SK-N-SH (cell line): ENCODE data around the gene TYW1B. TPM values are rescaled to one million over a fixed set of nuclear protein-coding genes. Genes with fewer than 3 reads are reported as not detected.
"Not testable (repeated sequence)": the region's sequence is repeated elsewhere in the genome, so short reads cannot be mapped to it uniquely, and the experiment has no call there.

ENCODE experiments used
- CTCF ChIA-PET: fragments of 300-600, 350-600 bp; formaldehyde crosslinking; extraction: SDS; loops from one replicate; lab custom pipeline; 2021; lab: Yijun Ruan, JAX
- POLR2A ChIA-PET: fragments of 350-600 bp; sonication (Branson Sonifier 250); formaldehyde crosslinking; extraction: SDS; loops from one replicate; lab custom pipeline; 2020; ENCODE audit warnings: antibody characterized with exemption, inconsistent platforms; lab: Yijun Ruan, JAX
- DNase-seq: peaks from one replicate; pipeline ENCODE4 v3.0.0; 2012
- H2AFZ ChIP-seq: fragments of 200-600 bp; sonication (generic); 2 replicates; pipeline ENCODE4 v1.8.1; 2016; ENCODE audit warnings: antibody characterized with exemption, mild to moderate bottlenecking, low read depth
- H3F3A ChIP-seq: fragments of 200-600 bp; sonication (generic); replicated peaks from 2 replicates; pipeline ENCODE3; 2016; ENCODE audit warnings: antibody characterized with exemption, mild to moderate bottlenecking; ENCODE audit not compliant: insufficient read depth
- H3K27ac ChIP-seq, 2 experiments: fragments of 200-500 bp in 1 of 2; fragments of 200-600 bp in 1 of 2; sonication (Bioruptor generic) in 1 of 2; sonication (generic), shearing (Covaris generic) in 1 of 2; 2 replicates each; pipeline versions ENCODE4 v1.5.1 to v1.6.1; 2014 to 2016; ENCODE audit warnings: low read depth in 2 of 2, inconsistent platforms in 1 of 2, low read length in 1 of 2, mild to moderate bottlenecking in 1 of 2, mixed read lengths in 1 of 2
- H3K27me3 ChIP-seq: fragments of 200-600 bp; sonication (generic), shearing (Covaris generic); 2 replicates; pipeline ENCODE4 v1.6.1; 2016; ENCODE audit warnings: mixed run types; ENCODE audit not compliant: insufficient read depth
- H3K36me3 ChIP-seq, 2 experiments: fragments of 200-500 bp in 1 of 2; fragments of 200-600 bp in 1 of 2; sonication (Bioruptor generic) in 1 of 2; sonication (generic) in 1 of 2; replicated peaks in 1 of 2; 2 replicates each; pipeline versions ENCODE3 to v1.5.1; 2014 to 2016; ENCODE audit warnings: low read length in 1 of 2, mild to moderate bottlenecking in 1 of 2; ENCODE audit not compliant: insufficient read depth in 2 of 2, control insufficient read depth in 1 of 2
- H3K4me1 ChIP-seq, 2 experiments: fragments of 200-500 bp in 1 of 2; fragments of 200-600 bp in 1 of 2; sonication (Bioruptor generic) in 1 of 2; sonication (generic), shearing (Covaris generic) in 1 of 2; 2 replicates each; pipeline versions ENCODE4 v1.5.1 to v1.6.1; 2014 to 2016; ENCODE audit warnings: low read depth in 1 of 2, low read length in 1 of 2, mixed run types in 1 of 2; ENCODE audit not compliant: insufficient read depth in 2 of 2, control insufficient read depth in 1 of 2
- H3K4me2 ChIP-seq: fragments of 200-600 bp; sonication (generic), shearing (Covaris generic); 2 replicates; pipeline ENCODE4 v1.6.1; 2017; ENCODE audit warnings: mixed run types
- H3K4me3 ChIP-seq, 2 experiments: fragments of 200-500 bp in 1 of 2; fragments of 200-600 bp in 1 of 2; sonication (Bioruptor generic) in 1 of 2; sonication (generic), shearing (Covaris generic) in 1 of 2; 2 replicates each; pipeline versions ENCODE4 v1.5.1 to v1.8.1; 2014 to 2016; ENCODE audit warnings: low read depth in 2 of 2, inconsistent platforms in 1 of 2, low read length in 1 of 2, mild to moderate bottlenecking in 1 of 2, mixed read lengths in 1 of 2, moderate library complexity in 1 of 2
- H3K79me2 ChIP-seq: fragments of 200-600 bp; sonication (generic); 2 replicates; pipeline ENCODE4 v1.8.1; 2017; ENCODE audit warnings: mild to moderate bottlenecking; ENCODE audit not compliant: insufficient read depth
- H3K9ac ChIP-seq: fragments of 200-600 bp; sonication (generic); 2 replicates; pipeline ENCODE4 v1.6.1; 2017; ENCODE audit warnings: mixed run types
- H3K9me2 ChIP-seq: fragments of 200-600 bp; sonication (generic); 2 replicates; pipeline ENCODE4 v1.6.1; 2017; ENCODE audit warnings: mixed run types
- H3K9me3 ChIP-seq: fragments of 200-600 bp; sonication (generic); 2 replicates; pipeline ENCODE4 v1.6.1; 2017; ENCODE audit warnings: mixed run types, mild to moderate bottlenecking, moderate library complexity
- H4K20me1 ChIP-seq: fragments of 200-600 bp; sonication (generic); 2 replicates; pipeline ENCODE4 v1.6.1; 2017; ENCODE audit warnings: mild to moderate bottlenecking, mixed run types; ENCODE audit not compliant: insufficient read depth
- WGBS: methylation state at CpG from one replicate; pipeline ENCODE4 v1.1.6; 2017; ENCODE audit warnings: low lambda C conversion rate; 5-methylcytosine and 5-hydroxymethylcytosine counted together
- polyA plus RNA-seq, 3 experiments: library from polyadenylated mRNA; depleted of rRNA; stranded (reverse); fragments of >200 nt; gene quantifications; 2 replicates each; pipeline ENCODE4 v1.2.3, GENCODE V29; 2012

Gene TYW1B
- polyA plus RNA-seq, 1 of the 3 experiments (the other 2 are of a cell fraction): 1.4 TPM

DNA sequence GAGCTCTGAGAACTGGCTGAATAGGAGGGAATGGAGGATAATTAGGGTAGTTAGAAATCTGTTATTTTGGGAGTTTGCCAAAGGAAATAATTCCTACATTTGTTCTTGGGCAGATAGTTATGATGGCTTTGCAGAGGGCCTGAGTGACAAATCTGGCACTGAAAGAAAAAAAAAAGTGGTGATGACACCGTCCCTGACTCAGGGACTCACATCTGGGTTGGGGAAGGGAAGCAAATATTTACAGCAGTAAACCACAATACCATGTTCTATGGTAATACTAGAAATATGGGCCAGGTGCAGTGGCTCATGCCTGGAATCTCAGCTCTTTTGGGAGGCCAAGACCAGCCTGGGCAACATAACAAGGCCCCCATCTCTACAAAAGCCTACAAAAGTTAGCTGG lies 29.9 kb upstream of the TYW1B start:
- CTCF ChIA-PET, H3K79me2 ChIP-seq, POLR2A ChIA-PET: not testable (repeated sequence)

GRCh38 chr7:72855261-72855660 lies 27.3 kb upstream of the TYW1B start:
- H3K9me2 ChIP-seq, H3K79me2 ChIP-seq, DNase-seq, H3K27me3 ChIP-seq, H3K4me2 ChIP-seq, H4K20me1 ChIP-seq, H3K9ac ChIP-seq, H3K27ac ChIP-seq, H3F3A ChIP-seq, POLR2A ChIA-PET, CTCF ChIA-PET, H3K36me3 ChIP-seq, H3K4me3 ChIP-seq, H2AFZ ChIP-seq, H3K4me1 ChIP-seq, H3K9me3 ChIP-seq: not testable (repeated sequence)
- WGBS: 82% methylated on average over 5 of the region's 6 CpGs

More for the DNA sequence above, 29.9 kb upstream of the TYW1B start:
- WGBS: 54% methylated on average over 1 of the region's 1 CpG
- H3F3A ChIP-seq, DNase-seq, H3K9me3 ChIP-seq, H3K36me3 ChIP-seq, H2AFZ ChIP-seq, H3K4me3 ChIP-seq, H3K4me2 ChIP-seq, H3K9me2 ChIP-seq, H3K9ac ChIP-seq, H4K20me1 ChIP-seq, H3K27me3 ChIP-seq, H3K27ac ChIP-seq, H3K4me1 ChIP-seq: not testable (repeated sequence)

- H2AFZ ChIP-seq, H3K9me2 ChIP-seq, H3F3A ChIP-seq, POLR2A ChIA-PET, H3K4me3 ChIP-seq, H3K4me2 ChIP-seq, H3K9me3 ChIP-seq, DNase-seq, H3K27ac ChIP-seq, H3K9ac ChIP-seq, H4K20me1 ChIP-seq, H3K4me1 ChIP-seq, CTCF ChIA-PET, H3K27me3 ChIP-seq, H3K79me2 ChIP-seq, H3K36me3 ChIP-seq: not testable (repeated sequence)
- WGBS: 78% methylated on average over 1 of the region's 2 CpGs
Observed at GRCh38 chr7:72852937-72853336, 24.9 kb upstream of the TYW1B start.

DNA sequence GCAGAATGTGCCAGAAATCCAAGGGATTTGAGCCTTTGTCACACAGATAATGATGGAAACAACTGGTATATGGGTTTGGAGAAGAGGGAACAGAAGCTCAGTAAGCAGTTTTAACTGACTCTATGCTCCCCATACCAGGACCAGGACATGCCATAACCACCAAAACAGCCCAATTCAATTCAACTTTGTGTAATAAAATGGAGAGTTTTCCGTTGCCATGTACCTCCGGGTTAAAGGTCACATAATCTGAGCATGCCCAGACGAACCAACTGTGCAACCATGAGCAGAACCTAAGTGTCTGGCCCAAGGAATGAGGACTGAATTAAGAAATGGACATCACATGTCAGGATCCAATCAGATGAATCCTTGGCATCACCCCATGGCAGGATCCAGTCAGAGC lies 22.7 kb upstream of the TYW1B start:
- H2AFZ ChIP-seq, H3K9me2 ChIP-seq, H3F3A ChIP-seq, H3K9ac ChIP-seq, H3K27me3 ChIP-seq, DNase-seq, POLR2A ChIA-PET, H3K36me3 ChIP-seq, H3K79me2 ChIP-seq, CTCF ChIA-PET, H3K4me3 ChIP-seq, H3K4me2 ChIP-seq, H3K9me3 ChIP-seq, H4K20me1 ChIP-seq, H3K27ac ChIP-seq, H3K4me1 ChIP-seq: not testable (repeated sequence)
- 64% methylated on average over 3 of the region's 3 CpGs for WGBS

- H3K4me1 ChIP-seq, H3K9me2 ChIP-seq, H3K9me3 ChIP-seq, H4K20me1 ChIP-seq, H3K79me2 ChIP-seq, POLR2A ChIA-PET, H3K4me2 ChIP-seq, H2AFZ ChIP-seq, H3K36me3 ChIP-seq, H3K4me3 ChIP-seq, DNase-seq, H3K27me3 ChIP-seq, H3K27ac ChIP-seq, H3K9ac ChIP-seq, H3F3A ChIP-seq: not testable (repeated sequence)
- CTCF ChIA-PET: interaction anchor here (0.9 kb wide), 1 partner anchor 12 kb away, joined by 4 read pairs; no protein-coding TSS in a partner anchor
- WGBS: 92% methylated on average over 14 of the region's 15 CpGs
Observed at GRCh38 chr7:72844146-72844545, 16.1 kb upstream of the TYW1B start.

DNA sequence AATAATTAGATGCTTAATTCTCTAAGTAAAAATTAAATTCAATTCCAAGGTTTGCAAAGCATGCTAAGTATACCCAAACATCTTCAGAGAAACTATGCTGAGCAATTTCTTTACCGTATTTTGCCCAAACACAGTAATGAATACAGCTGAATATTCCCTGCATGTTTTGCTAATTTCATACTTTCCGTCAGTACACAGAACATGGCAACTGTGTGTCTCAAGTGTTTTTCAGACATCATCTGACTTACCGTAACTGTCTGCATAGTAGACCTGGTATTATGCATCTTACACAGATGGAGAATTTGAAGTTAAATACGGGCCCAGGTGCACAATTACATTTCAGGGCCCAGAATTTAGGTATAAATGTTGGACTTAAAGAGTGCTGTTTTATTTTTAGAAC lies 15.2 kb upstream of the TYW1B start:
- H3K27ac ChIP-seq, H3K9ac ChIP-seq, H3K79me2 ChIP-seq, H3K4me2 ChIP-seq, H3K9me3 ChIP-seq, H3K4me3 ChIP-seq, POLR2A ChIA-PET, CTCF ChIA-PET, H2AFZ ChIP-seq, H3K9me2 ChIP-seq, H3K4me1 ChIP-seq, H4K20me1 ChIP-seq, DNase-seq, H3K27me3 ChIP-seq, H3F3A ChIP-seq: not testable (repeated sequence)
- 93% methylated on average over 3 of the region's 4 CpGs for WGBS
- peaks cover 0 to 14% of the 10 kb centered on the region in 2 experiments for H3K36me3 ChIP-seq
